ENCODE results near the gene INS.
"Not testable (repeated sequence)": the region's sequence is repeated elsewhere in the genome, so short reads cannot be mapped to it uniquely, and the experiment has no call there.

The INS gene

GRCh38 chr11:2178055-2178773, 17.2 kb upstream of the INS start:
- not testable (repeated sequence) for H3K4me3 Mint-ChIP-seq; H3K4me1 Mint-ChIP-seq (ENCODE audit: low read depth); H3K36me3 Mint-ChIP-seq (ENCODE audit: low read depth); H3K9me3 Mint-ChIP-seq; H3K27me3 Mint-ChIP-seq; H3K27ac Mint-ChIP-seq

- Mint-ChIP-seq H3K27me3 (no peaks in the 10 kb centered on the region), H3K9me3 (no peaks in the 10 kb centered on the region), H3K4me3 (no peak overlapping the region), H3K36me3 (ENCODE audit: low read depth) (no peaks in the 10 kb centered on the region), H3K27ac (no peak overlapping the region), H3K4me1 (ENCODE audit: low read depth) (no peaks in the 10 kb centered on the region)
Measured at GRCh38 chr11:2177076-2177475, 16.1 kb upstream of the INS start.

- Mint-ChIP-seq H3K9me3 (no peaks in the 10 kb centered on the region), H3K27me3 (no peaks in the 10 kb centered on the region), H3K36me3 (ENCODE audit: low read depth) (no peaks in the 10 kb centered on the region), H3K4me3 (no peak overlapping the region), H3K27ac (no peak overlapping the region), H3K4me1 (ENCODE audit: low read depth) (no peaks in the 10 kb centered on the region)
Measured at GRCh38 chr11:2176389-2176900, 15.4 kb upstream of the INS start.

- H3K27ac Mint-ChIP-seq = no peak overlapping the region
- no peaks in the 10 kb centered on the region for H3K4me1 Mint-ChIP-seq (ENCODE audit: low read depth)
- no peaks in the 10 kb centered on the region for H3K36me3 Mint-ChIP-seq (ENCODE audit: low read depth)
- no peak overlapping the region for H3K4me3 Mint-ChIP-seq
- H3K27me3 Mint-ChIP-seq = no peaks in the 10 kb centered on the region
- H3K9me3 Mint-ChIP-seq = no peaks in the 10 kb centered on the region
Measured at GRCh38 chr11:2175659-2176058, 14.7 kb upstream of the INS start.

GRCh38 chr11:2174361-2174760, 13.4 kb upstream of the INS start:
- Mint-ChIP-seq H3K27ac (no peak overlapping the region), H3K36me3 (ENCODE audit: low read depth) (no peaks in the 10 kb centered on the region), H3K4me1 (ENCODE audit: low read depth) (no peaks in the 10 kb centered on the region), H3K4me3 (no peak overlapping the region), H3K27me3 (no peaks in the 10 kb centered on the region), H3K9me3 (no peaks in the 10 kb centered on the region)

- H3K9me3 Mint-ChIP-seq = no peaks in the 10 kb centered on the region
- H3K4me1 Mint-ChIP-seq (ENCODE audit: low read depth) = no peaks in the 10 kb centered on the region
- H3K27me3 Mint-ChIP-seq = no peaks in the 10 kb centered on the region
- no peaks in the 10 kb centered on the region for H3K36me3 Mint-ChIP-seq (ENCODE audit: low read depth)
- no peak overlapping the region for H3K27ac Mint-ChIP-seq
- no peak overlapping the region for H3K4me3 Mint-ChIP-seq
Measured at GRCh38 chr11:2173761-2174160, 12.8 kb upstream of the INS start.

GRCh38 chr11:2173150-2173693, 12.2 kb upstream of the INS start:
- H3K4me3 Mint-ChIP-seq = no peak overlapping the region
- no peaks in the 10 kb centered on the region for H3K36me3 Mint-ChIP-seq (ENCODE audit: low read depth)
- H3K27ac Mint-ChIP-seq = no peak overlapping the region
- H3K27me3 Mint-ChIP-seq = no peaks in the 10 kb centered on the region
- no peaks in the 10 kb centered on the region for H3K4me1 Mint-ChIP-seq (ENCODE audit: low read depth)
- no peaks in the 10 kb centered on the region for H3K9me3 Mint-ChIP-seq

GRCh38 chr11:2172676-2173075, 11.7 kb upstream of the INS start:
- Mint-ChIP-seq H3K4me1 (ENCODE audit: low read depth) (no peaks in the 10 kb centered on the region), H3K27ac (no peak overlapping the region), H3K9me3 (no peaks in the 10 kb centered on the region), H3K4me3 (no peak overlapping the region), H3K36me3 (ENCODE audit: low read depth) (no peaks in the 10 kb centered on the region), H3K27me3 (no peaks in the 10 kb centered on the region)

GRCh38 chr11:2171591-2172003, 10.6 kb upstream of the INS start, which contains the start of gene TH:
Gene TH (minus strand): TSS chr11:2171815. CDS start chr11:2171786, 29 bp downstream.
- H3K4me1 Mint-ChIP-seq (ENCODE audit: low read depth) = no peaks in the 10 kb centered on the region
- H3K27me3 Mint-ChIP-seq = no peaks in the 10 kb centered on the region
- no peak within 1 kb of the TSS for H3K27ac Mint-ChIP-seq
- H3K36me3 Mint-ChIP-seq (ENCODE audit: low read depth) = no peaks in the 10 kb centered on the region
- no peaks in the 10 kb centered on the region for H3K9me3 Mint-ChIP-seq
- no peak within 1 kb of the TSS for H3K4me3 Mint-ChIP-seq

- no peak overlapping the region for H3K27ac Mint-ChIP-seq
- no peaks in the 10 kb centered on the region for H3K36me3 Mint-ChIP-seq (ENCODE audit: low read depth)
- no peaks in the 10 kb centered on the region for H3K9me3 Mint-ChIP-seq
- no peaks in the 10 kb centered on the region for H3K4me1 Mint-ChIP-seq (ENCODE audit: low read depth)
- no peaks in the 10 kb centered on the region for H3K27me3 Mint-ChIP-seq
- H3K4me3 Mint-ChIP-seq = no peak overlapping the region
Measured at GRCh38 chr11:2169626-2170570, 8.9 kb upstream of the INS start.

- Mint-ChIP-seq H3K4me3 (no peak overlapping the region), H3K9me3 (no peaks in the 10 kb centered on the region), H3K27ac (no peak overlapping the region), H3K4me1 (ENCODE audit: low read depth) (no peaks in the 10 kb centered on the region), H3K36me3 (ENCODE audit: low read depth) (no peaks in the 10 kb centered on the region), H3K27me3 (no peaks in the 10 kb centered on the region)
Measured at GRCh38 chr11:2169005-2169378, 8.0 kb upstream of the INS start.

- Mint-ChIP-seq H3K4me1 (ENCODE audit: low read depth) (no peaks in the 10 kb centered on the region), H3K4me3 (no peak overlapping the region), H3K9me3 (no peaks in the 10 kb centered on the region), H3K27ac (no peak overlapping the region), H3K36me3 (ENCODE audit: low read depth) (no peaks in the 10 kb centered on the region), H3K27me3 (no peaks in the 10 kb centered on the region)
Measured at GRCh38 chr11:2168286-2169004, 7.4 kb upstream of the INS start.

GRCh38 chr11:2167141-2168045, 6.4 kb upstream of the INS start:
- no peaks in the 10 kb centered on the region for H3K9me3 Mint-ChIP-seq
- no peaks in the 10 kb centered on the region for H3K4me1 Mint-ChIP-seq (ENCODE audit: low read depth)
- no peak overlapping the region for H3K4me3 Mint-ChIP-seq
- no peaks in the 10 kb centered on the region for H3K27me3 Mint-ChIP-seq
- H3K27ac Mint-ChIP-seq = no peak overlapping the region
- no peaks in the 10 kb centered on the region for H3K36me3 Mint-ChIP-seq (ENCODE audit: low read depth)

Measured in stimulated activated naive CD8-positive, alpha-beta T cell treated with anti-CD3 and anti-CD28 coated beads, Interleukin-15, Interleukin-2, amounts not matched to agents 100 ng/mL and 50 ng/mL, for 24 hours (primary cell).